VCaP (cell line): Measurements from ENCODE around the gene PNRC1.

Source experiments
- H3K27ac ChIP-seq: fragments of 450-650 bp; 2 replicates; pipeline ENCODE4 v1.5.1; 2017
- TF ChIP-seq, protein P1 (sequence below): fragments of 450-650 bp; conservative IDR thresholded peaks from 2 replicates; pipeline ENCODE4 v1.5.1; 2017; ENCODE audit warnings: mild to moderate bottlenecking, moderate library complexity

PNRC1 gene

DNA sequence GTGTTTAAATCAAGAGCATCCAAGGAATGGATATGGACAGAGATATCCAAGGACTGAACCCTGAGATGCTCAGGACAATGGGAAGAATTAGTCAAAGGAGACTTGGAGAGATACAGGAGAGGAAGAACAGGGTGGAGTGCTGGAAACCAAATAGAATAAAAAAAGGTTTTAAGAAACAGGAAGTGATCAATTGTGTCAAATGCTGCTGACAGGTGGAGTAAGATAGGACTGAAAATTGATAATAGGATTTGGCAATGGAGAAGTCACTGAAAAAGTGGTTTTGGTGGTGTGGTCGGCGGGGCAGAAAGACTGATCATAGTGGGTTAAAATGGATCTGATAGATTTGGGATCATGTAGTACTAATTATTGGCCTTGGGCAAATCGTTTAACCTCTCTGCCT lies 37.9 kb upstream of the PNRC1 start:
- TF ChIP-seq, protein P1, sequence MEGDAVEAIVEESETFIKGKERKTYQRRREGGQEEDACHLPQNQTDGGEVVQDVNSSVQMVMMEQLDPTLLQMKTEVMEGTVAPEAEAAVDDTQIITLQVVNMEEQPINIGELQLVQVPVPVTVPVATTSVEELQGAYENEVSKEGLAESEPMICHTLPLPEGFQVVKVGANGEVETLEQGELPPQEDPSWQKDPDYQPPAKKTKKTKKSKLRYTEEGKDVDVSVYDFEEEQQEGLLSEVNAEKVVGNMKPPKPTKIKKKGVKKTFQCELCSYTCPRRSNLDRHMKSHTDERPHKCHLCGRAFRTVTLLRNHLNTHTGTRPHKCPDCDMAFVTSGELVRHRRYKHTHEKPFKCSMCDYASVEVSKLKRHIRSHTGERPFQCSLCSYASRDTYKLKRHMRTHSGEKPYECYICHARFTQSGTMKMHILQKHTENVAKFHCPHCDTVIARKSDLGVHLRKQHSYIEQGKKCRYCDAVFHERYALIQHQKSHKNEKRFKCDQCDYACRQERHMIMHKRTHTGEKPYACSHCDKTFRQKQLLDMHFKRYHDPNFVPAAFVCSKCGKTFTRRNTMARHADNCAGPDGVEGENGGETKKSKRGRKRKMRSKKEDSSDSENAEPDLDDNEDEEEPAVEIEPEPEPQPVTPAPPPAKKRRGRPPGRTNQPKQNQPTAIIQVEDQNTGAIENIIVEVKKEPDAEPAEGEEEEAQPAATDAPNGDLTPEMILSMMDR: no peak

DNA sequence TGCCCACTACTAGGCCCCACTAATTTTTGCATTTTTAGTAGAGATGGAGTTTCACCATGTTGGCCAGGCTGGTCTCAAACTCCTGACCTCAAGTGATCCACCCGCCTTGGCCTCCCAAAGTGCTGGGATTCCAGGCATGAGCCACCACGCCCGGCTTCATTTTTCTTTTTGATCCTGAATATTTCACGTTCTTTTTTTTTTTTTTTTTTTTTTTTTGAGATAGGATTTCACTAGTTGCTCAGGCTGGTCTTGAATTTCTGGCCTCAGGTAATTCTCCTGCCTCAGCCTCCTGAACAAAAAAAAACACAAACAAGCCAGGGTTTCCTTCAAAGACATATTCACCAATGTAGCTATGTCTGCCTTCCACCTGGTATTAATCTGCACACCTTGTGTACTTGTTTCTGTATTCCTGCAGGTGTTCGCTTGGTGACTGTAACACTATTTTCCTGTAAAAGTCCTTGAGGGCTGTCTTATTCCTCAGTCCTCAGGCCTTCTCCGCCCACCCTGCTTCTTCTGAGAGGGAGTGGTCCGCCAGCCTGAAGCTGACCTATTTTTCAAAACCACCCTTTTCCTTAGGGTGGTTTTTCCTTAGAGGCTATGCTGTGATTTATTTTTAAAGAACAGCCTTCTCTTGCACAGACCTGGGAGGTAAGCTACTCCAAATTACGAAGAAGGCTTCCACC lies 36.1 kb upstream of the PNRC1 start:
- H3K27ac ChIP-seq: no peak overlapping the region
- TF ChIP-seq, protein P1: no peak

More for the DNA sequence above, 37.9 kb upstream of the PNRC1 start:
- H3K27ac ChIP-seq: no peak overlapping the region

DNA sequence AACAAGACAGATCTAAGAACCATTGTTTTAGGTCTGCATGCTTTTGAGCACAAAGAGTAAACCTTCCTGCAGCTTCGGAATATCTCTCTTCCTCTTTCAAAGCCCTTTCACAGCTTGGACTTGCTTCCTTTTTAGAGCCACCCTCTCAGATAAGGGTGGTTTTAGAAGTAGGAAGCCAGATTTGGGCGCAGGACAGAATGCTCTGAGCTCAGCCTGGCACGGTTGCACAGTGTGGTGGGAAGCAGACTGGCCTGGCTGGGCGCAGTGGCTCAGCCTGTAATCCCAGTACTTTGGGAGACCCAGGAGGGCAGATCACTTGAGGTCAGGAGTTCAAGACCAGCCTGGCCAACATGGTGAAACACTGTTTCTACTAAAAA lies 35.6 kb upstream of the PNRC1 start:
- TF ChIP-seq, protein P1: no peak

DNA sequence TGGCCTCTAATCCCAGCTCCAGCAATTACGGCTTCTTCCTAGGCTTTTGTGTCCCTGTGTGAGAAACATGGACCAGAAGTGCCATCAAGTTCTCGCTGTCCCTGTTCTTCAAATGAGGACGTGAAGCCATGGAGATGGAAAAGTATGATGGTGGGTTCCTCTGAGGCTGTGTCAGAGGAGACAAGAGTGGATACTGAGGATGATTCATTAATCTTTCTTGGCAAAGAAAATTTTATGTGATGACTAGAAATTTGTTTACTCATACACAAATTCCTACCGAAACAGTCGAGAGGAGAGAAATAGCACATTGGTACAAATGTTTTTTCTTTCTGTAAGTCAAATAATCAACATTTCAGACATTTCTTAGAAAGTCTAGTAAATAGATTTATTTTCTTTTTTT lies 35.0 kb upstream of the PNRC1 start:
- no peak overlapping the region; the same call in 1 of the 2 replicates for H3K27ac ChIP-seq
- TF ChIP-seq, protein P1: no peak

More for the DNA sequence above, 35.6 kb upstream of the PNRC1 start:
- no peak overlapping the region for H3K27ac ChIP-seq

DNA sequence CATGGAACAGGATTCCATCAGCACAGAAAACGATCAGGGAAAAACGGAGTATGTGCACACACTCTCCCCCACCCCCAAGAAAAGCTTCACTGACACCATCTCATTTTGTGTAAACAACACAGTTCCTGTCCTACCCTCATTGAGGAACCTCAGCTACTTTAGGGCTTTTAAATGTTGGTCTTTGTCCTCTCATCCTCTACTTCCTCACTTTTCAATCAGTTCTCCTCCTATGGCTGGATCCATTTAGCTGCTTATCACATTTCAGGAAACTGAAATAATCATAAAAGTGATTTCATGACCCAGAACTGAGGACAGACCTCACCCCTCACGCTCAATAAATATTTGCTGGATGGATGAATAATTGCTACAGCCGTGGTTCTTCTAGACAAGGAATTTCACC lies 33.1 kb upstream of the PNRC1 start:
- H3K27ac ChIP-seq: peak overlapping the region; percentile 77
- TF ChIP-seq, protein P1: no peak

DNA sequence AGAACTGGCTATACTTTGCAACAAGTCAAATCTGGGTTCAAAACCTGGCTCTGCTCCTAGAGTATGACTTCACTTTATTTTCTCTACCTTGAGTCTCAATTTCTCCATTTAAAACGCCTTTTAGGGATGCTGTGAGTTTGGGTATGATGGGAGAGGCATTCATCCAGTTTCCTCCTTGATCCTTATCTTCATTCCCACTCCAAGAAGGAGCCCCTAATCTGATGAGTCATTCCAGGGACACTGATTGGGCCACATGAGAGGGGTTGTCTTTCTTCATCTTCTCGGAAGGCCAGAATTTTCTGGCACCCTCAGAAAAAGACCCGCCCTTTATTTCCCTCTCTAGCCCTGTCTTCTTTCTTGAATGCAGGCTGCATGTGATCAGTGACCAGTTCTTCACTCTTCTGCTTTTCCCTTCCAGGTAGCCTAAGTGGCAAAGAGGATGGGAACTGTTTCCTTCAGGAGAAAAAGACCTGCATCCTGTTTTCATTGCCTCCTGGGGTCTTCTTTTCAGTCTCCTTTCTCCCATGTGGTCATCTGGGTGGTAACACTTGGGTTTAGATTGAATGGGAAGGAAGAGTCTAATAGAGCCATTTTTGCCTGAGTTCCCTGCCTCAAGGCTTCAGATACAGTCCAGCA lies 32.1 kb upstream of the PNRC1 start:
- peak overlapping the region; percentile 77 for H3K27ac ChIP-seq
- TF ChIP-seq, protein P1: no peak

DNA sequence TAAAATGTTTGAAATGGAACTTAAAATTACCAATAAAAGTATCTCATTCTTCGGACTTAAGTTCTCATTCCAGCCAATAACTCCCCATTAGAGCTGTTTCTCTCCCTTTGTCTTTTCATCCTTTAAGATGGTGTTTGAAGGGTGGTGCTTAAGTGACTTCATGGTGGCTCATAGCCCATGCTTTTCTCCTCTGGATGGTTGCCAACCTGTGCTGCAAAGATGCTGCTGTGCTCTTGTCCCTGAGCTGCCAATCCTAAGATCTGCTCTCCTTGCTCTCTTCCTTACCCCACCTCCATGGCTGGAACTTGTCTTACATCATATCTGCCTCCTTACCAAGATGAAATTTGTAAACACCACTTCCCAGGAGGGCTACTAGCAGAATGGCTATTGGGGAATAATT lies 31.6 kb upstream of the PNRC1 start:
- peak overlapping the region; percentile 77 for H3K27ac ChIP-seq
- TF ChIP-seq, protein P1: no peak
